Transverse colon (tissue), 4 donors: ENCODE data around the gene NCAPD2. TPM values are rescaled to one million over a fixed set of nuclear protein-coding genes. Genes with fewer than 3 reads are reported as not detected.
"Not testable (repeated sequence)": the region's sequence is repeated elsewhere in the genome, so short reads cannot be mapped to it uniquely, and the experiment has no call there.

Source experiments
- DNase-seq: peaks from one replicate; pipeline ENCODE4 v3.0.0-alpha.2; 2019
- H3K27ac ChIP-seq, 4 donors: fragments of 200-600 bp; sonication (generic); 2 replicates each; pipeline ENCODE4 v1.5.1; 2016 to 2018; ENCODE audit warnings: inconsistent platforms in 4 of 4
- H3K27me3 ChIP-seq: fragments of 200-600 bp; sonication (generic); 2 replicates; pipeline ENCODE4 v1.5.1; 2017; ENCODE audit warnings: inconsistent platforms
- H3K36me3 ChIP-seq, 4 donors: fragments of 200-600 bp; sonication (generic); 2 replicates each; pipeline ENCODE4 v1.5.1; 2017 to 2019; ENCODE audit warnings: inconsistent platforms in 4 of 4
- H3K4me1 ChIP-seq, 4 donors: fragments of 200-600 bp; sonication (generic); 2 replicates each; pipeline ENCODE4 v1.5.1; 2017 to 2020; ENCODE audit warnings: inconsistent platforms in 4 of 4
- H3K4me3 ChIP-seq, 4 donors: fragments of 200-600 bp; sonication (generic); 1 replicate in 1 of 4; 2 replicates in 3 of 4; pipeline versions ENCODE4 v1.5.1 to v1.6.1; 2017 to 2019; ENCODE audit warnings: inconsistent platforms in 4 of 4
- H3K9me3 ChIP-seq, 2 donors: fragments of 200-600 bp; sonication (generic); 2 replicates each; pipeline ENCODE4 v1.5.1; 2017 to 2019; ENCODE audit warnings: inconsistent platforms in 2 of 2
- EP300 ChIP-seq: sonication (generic); formaldehyde crosslinking; IDR thresholded peaks from one replicate; pipeline ENCODE4 v1.6.1; 2017; ENCODE audit warnings: antibody characterized with exemption, low read depth
- POLR2A ChIP-seq: fragments of 450-650 bp; IDR thresholded peaks from one replicate; pipeline ENCODE4 v1.6.1; 2016; ENCODE audit warnings: antibody characterized with exemption, mild to moderate bottlenecking, moderate library complexity
- POLR2AphosphoS5 ChIP-seq, 3 donors: sonication (generic); formaldehyde crosslinking; IDR thresholded peaks; one replicate each; pipeline ENCODE4 v1.6.1; 2016; ENCODE audit warnings: antibody characterized with exemption in 3 of 3
- WGBS, 2 donors: methylation state at CpG; one replicate each; pipeline ENCODE4 v1.1.5; 2018; ENCODE audit warnings: low coverage in 1 of 2; 5-methylcytosine and 5-hydroxymethylcytosine counted together
- in situ Hi-C, 4 donors: fragments of 200-750 bp; cut with MboI; loops; one replicate each; pipeline versions ENCODE4 v1.15.0 to v1.15.1; 2017; ENCODE audit warnings: low sequenced_read_pairs in 3 of 4, low pct_ligation_motif_present in 1 of 4, low pct_unique_long_range_greater_than_20kb in 1 of 4
- intact Hi-C: fragments of 100-400 bp; cut with DNase I; formaldehyde crosslinking; loops from one replicate; pipeline ENCODE4 v1.15.1; 2023; ENCODE audit warnings: low total_unique reads
- total RNA-seq, 4 donors: library from RNA; depleted of rRNA; stranded (reverse); fragments of >200 nt; gene quantifications; one replicate each; pipeline ENCODE4 v1.1.0, GENCODE V29; 2016
- TF ChIP-seq, protein P1 (sequence below), 5 experiments: fragments of 200-600 bp in 3 of 5; fragments of 450-650 bp in 2 of 5; sonication (generic) in 3 of 5; IDR thresholded peaks; 1 replicate in 2 of 5; 2 replicates in 3 of 5; pipeline ENCODE4 v1.5.1; 2016 to 2017; ENCODE audit warnings: antibody characterized with exemption in 5 of 5, inconsistent platforms in 3 of 5, mild to moderate bottlenecking in 2 of 5, moderate library complexity in 1 of 5

NCAPD2 gene
- total RNA-seq, 4 donors from 2014 or later, result 18.3 to 20.2 (median 19.2) TPM

DNA sequence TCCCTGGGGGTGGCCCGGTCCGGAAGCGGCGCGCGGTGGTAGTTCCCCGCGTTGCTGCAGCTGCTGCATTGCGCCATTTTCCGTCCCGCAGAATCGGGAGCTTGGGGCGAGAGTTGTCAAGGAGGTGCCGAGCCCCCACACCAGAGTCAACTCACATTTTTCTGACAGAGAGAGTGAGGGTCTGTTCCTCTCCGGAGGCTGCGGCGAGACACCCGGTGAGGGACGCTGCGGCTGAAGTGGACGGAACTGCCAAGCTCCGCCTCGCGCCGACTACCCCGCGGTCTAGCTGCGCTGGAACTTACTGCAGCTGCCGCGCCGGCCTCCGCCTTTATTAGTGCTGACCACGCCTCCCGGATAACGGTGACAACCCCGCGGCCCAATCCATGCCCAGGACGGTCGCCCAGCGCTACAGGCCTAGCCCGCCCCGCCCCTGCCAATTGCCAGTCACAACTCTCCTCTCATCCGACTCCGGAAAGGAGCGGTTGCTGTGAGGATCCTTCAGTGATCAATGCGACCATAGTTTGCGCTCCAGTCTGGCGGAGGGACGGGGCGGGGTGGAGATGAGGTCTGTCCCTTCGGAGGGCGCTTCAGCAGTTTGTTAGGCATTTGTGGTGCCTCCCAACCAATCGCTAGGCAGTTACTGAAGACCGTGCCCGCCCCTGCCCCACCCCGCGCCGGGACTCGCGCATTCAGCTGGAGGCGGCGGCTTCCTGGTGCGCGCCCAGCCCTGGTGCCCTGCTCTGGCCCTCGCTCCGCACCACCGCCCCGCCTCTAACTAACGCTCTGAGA, 23.3 kb upstream of the NCAPD2 start, which contains the start of gene VAMP1:
Gene VAMP1 (minus strand): TSS at position 303 of the 789 bp plus-strand sequence. CDS start 146 bp downstream, at position 157.
- no peaks in the 10 kb centered on the region for H3K9me3 ChIP-seq
- intact Hi-C loops, result no loop called here
- TF ChIP-seq POLR2AphosphoS5 (IDR thresholded peaks at IDR 0.05) (peak; percentile 99), EP300 (no peak), POLR2A (peak; percentile 99)
- TF ChIP-seq, protein P1, sequence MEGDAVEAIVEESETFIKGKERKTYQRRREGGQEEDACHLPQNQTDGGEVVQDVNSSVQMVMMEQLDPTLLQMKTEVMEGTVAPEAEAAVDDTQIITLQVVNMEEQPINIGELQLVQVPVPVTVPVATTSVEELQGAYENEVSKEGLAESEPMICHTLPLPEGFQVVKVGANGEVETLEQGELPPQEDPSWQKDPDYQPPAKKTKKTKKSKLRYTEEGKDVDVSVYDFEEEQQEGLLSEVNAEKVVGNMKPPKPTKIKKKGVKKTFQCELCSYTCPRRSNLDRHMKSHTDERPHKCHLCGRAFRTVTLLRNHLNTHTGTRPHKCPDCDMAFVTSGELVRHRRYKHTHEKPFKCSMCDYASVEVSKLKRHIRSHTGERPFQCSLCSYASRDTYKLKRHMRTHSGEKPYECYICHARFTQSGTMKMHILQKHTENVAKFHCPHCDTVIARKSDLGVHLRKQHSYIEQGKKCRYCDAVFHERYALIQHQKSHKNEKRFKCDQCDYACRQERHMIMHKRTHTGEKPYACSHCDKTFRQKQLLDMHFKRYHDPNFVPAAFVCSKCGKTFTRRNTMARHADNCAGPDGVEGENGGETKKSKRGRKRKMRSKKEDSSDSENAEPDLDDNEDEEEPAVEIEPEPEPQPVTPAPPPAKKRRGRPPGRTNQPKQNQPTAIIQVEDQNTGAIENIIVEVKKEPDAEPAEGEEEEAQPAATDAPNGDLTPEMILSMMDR (IDR thresholded peaks at IDR 0.05), result peak in 1 of 5 experiments; percentile 36
- H3K27ac ChIP-seq, result peak within 1 kb of the TSS; percentile 88 to 96 (median 90)
- DNase-seq, result peak; percentile 98
- in situ Hi-C loops, result loop anchor here in 2 of 4 donors (25.0 kb wide), 1 partner anchor 133 kb away; the partner anchor contains the start of gene TNFRSF1A (in 2 of the 2)
- WGBS, 2 donors, result 0% methylated on average over 25 of the region's 69 CpGs; no CpG with 5 or more reads in 1 of the 2 donors
- H3K27me3 ChIP-seq, result no peaks in the 10 kb centered on the region
- H3K36me3 ChIP-seq, result peaks cover 0 to 6% (median 0%) of the 10 kb centered on the region in 4 donors
- H3K4me3 ChIP-seq, result peak within 1 kb of the TSS; percentile 49 to 78 (median 64)
- H3K4me1 ChIP-seq, result peaks cover 8 to 40% (median 33%) of the 10 kb centered on the region in 4 donors

DNA sequence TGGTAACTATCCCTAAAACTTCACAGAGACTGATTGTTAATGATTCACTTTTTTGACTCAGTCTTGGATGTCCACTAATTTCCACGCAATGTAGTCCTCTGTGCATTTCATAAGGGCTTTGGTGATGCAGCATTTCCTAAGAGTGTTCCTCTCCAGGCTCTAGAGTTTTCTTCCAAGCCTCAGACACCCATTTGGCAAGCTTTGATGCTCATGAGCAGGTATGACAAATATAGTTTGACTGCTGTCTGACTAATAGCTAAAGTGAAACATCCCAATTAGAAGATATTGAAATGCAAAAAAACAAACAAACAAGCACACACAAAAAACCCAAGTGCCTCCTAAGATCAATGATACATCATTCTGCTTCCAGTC, 21.9 kb upstream of the NCAPD2 start:
- 81 to 100% methylated on average over 1 of the region's 1 CpG for WGBS, 2 donors

DNA sequence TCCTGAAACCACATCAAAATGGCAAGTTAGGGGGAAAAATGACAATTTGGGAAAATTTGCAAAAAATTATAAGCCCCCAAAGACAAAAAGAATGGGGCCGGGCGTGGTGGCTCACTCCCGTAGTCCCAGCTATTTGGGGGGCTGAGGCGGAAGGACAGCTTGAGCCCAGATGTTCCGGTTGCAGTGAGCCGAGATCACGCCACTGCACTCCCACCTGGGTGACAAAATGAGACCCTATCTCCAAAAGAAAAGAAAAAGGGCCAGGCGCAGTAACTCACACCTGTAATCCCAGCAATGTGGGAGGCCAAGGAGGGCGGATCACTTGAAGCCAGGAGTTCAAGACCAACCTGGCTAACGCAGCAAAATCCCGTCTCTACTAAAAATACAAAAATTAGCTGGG, 21.4 kb upstream of the NCAPD2 start:
- WGBS, 2 donors, result 90 to 91% methylated on average over 8 to 11 of the region's 11 CpGs
- Histone ChIP-seq H3K27me3 (no peaks in the 10 kb centered on the region), H3K27ac (no peak overlapping the region), H3K9me3 (no peaks in the 10 kb centered on the region), H3K4me1 (peaks cover 8 to 36% (median 31%) of the 10 kb centered on the region in 4 donors), H3K4me3 (no peak overlapping the region), H3K36me3 (no peaks in the 10 kb centered on the region)
- DNase-seq, result no peak
- no peak for TF ChIP-seq POLR2A
- TF ChIP-seq, protein P1 (IDR thresholded peaks at IDR 0.05), result no peak
- TF ChIP-seq EP300, result no peak
- TF ChIP-seq POLR2AphosphoS5 (IDR thresholded peaks at IDR 0.05), result no peak
- in situ Hi-C loops, result loop anchor here in 2 of 4 donors (25.0 kb wide), 1 partner anchor 135 kb away; the partner anchor contains the start of gene TNFRSF1A (in 2 of the 2)
- intact Hi-C loops, result no loop called here

More for the DNA sequence above, 21.9 kb upstream of the NCAPD2 start:
- Histone ChIP-seq H3K4me3 (no peak overlapping the region), H3K27ac (peak overlapping the region in 1 of 4 donors; percentile 88), H3K9me3 (no peaks in the 10 kb centered on the region), H3K4me1 (peaks cover 8 to 41% (median 33%) of the 10 kb centered on the region in 4 donors), H3K36me3 (no peaks in the 10 kb centered on the region), H3K27me3 (no peaks in the 10 kb centered on the region)
- intact Hi-C loops, result no loop called here
- DNase-seq, result no peak
- in situ Hi-C loops, result loop anchor here in 2 of 4 donors (25.0 kb wide), 1 partner anchor 135 kb away; the partner anchor contains the start of gene TNFRSF1A (in 2 of the 2)
- no peak for TF ChIP-seq POLR2AphosphoS5 (IDR thresholded peaks at IDR 0.05)
- no peak for TF ChIP-seq EP300
- TF ChIP-seq, protein P1 (IDR thresholded peaks at IDR 0.05), result no peak
- TF ChIP-seq POLR2A, result no peak

DNA sequence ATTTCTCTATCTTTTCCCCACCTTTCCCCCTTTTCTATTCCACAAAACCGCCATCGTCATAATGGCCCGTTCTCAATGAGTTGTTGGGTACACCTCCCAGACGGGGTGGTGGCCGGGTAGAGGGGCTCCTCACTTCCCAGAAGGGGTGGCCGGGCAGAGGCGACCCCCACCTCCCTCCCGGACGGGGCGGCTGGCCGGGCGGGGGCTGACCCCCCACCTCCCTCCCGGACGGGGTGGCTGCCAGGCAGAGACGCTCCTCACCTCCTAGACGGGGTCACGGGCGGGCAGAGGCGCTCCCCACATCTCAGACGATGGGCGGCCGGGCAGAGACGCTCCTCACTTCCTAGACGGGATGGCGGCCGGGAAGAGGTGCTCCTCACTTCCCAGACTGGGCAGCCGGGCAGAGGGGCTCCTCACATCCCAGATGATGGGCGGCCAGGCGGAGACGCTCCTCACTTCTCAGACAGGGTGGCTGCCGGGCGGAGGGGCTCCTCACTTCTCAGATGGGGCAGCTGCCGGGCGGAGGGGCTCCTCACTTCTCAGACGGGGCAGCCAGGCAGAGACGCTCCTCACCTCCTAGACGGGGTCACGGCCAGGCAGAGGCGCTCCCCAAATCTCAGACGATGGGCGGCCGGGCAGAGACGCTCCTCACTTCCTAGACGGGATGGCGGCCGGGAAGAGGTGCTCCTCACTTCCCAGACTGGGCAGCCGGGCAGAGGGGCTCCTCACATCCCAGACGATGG, 18.5 kb upstream of the NCAPD2 start:
- H3K4me3 ChIP-seq, H3K9me3 ChIP-seq, DNase-seq, in situ Hi-C loops, H3K27me3 ChIP-seq, H3K27ac ChIP-seq, H3K36me3 ChIP-seq, intact Hi-C loops: not testable (repeated sequence)
- WGBS, 2 donors, result 94 to 100% methylated on average over 1 to 43 of the region's 48 CpGs
- peaks cover 0 to 13% (median 6%) of the 10 kb centered on the region in 4 donors for H3K4me1 ChIP-seq
